ENCODE measurements around the gene SMG6.

- TF ChIP-seq CTCF (IDR thresholded peaks at IDR 0.05; ENCODE audit: low read length), result no peak
- no peak for TF ChIP-seq EZH2 (IDR thresholded peaks at IDR 0.05; ENCODE audit: borderline replicate concordance, low read length)
Measured at GRCh38 chr17:2179615-2180295, 123.8 kb downstream of the SMG6 start.

Measured in OCI-LY1 (cell line).